Measurements from ENCODE around the gene BTN3A1.
A peak's percentile ranks its signal among the peaks of the same experiment; 100 is the strongest.
"Not testable (repeated sequence)": the region's sequence is repeated elsewhere in the genome, so short reads cannot be mapped to it uniquely, and the experiment has no call there.

BTN3A1 gene

GRCh38 chr6:26447257-26447656 is 45.2 kb downstream of the BTN3A1 start:
- no peak overlapping the region for H3K9ac ChIP-seq (ENCODE audit: low read depth, low read length)
- H3K4me3 ChIP-seq (ENCODE audit: low read length): no peak overlapping the region
- H3K27me3 ChIP-seq (ENCODE audit: control insufficient read depth, insufficient read depth, low read length): no peaks in the 10 kb centered on the region
- no peaks in the 10 kb centered on the region for H3K9me3 ChIP-seq (replicated peaks; ENCODE audit: low read length)
- H3K36me3 ChIP-seq (ENCODE audit: insufficient read depth, low read length): no peaks in the 10 kb centered on the region
- no peak overlapping the region for H3K4me2 ChIP-seq (ENCODE audit: low read length)
- H3K4me1 ChIP-seq (ENCODE audit: control insufficient read depth, insufficient read depth, low read length): no peaks in the 10 kb centered on the region

GRCh38 chr6:26450240-26450639 is 48.2 kb downstream of the BTN3A1 start:
- Histone ChIP-seq H3K4me1 (ENCODE audit: control insufficient read depth, insufficient read depth, low read length) (no peaks in the 10 kb centered on the region), H3K36me3 (ENCODE audit: insufficient read depth, low read length) (no peaks in the 10 kb centered on the region), H3K4me3 (ENCODE audit: low read length) (no peak overlapping the region), H3K9ac (ENCODE audit: low read depth, low read length) (no peak overlapping the region), H3K9me3 (replicated peaks; ENCODE audit: low read length) (no peaks in the 10 kb centered on the region), H3K4me2 (ENCODE audit: low read length) (no peak overlapping the region), H3K27me3 (ENCODE audit: control insufficient read depth, insufficient read depth, low read length) (no peaks in the 10 kb centered on the region)

- Histone ChIP-seq H3K9ac (ENCODE audit: low read depth, low read length) (no peak overlapping the region), H3K36me3 (ENCODE audit: insufficient read depth, low read length) (no peaks in the 10 kb centered on the region)
Measured at GRCh38 chr6:26452631-26453235, 50.7 kb downstream of the BTN3A1 start.

DNA sequence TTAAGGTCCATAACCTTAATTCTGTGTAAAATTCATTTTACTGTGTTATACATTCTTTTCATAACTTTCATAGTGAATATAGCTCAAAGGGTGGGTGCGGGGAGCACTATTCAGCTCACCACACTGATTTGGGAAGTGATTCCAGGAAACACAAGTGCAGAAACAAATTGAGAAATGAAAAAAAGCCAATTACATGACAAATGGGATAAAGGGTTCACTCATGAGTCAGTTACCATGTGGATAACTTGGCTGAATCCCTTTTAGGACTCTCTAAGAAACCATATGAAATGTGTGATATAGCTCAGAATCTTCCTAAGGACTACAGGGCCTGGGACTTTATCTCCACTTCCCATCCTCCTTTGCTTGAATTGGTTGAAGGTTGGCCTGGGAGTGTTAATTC is 52.6 kb downstream of the BTN3A1 start:
- Histone ChIP-seq H3K4me3 (ENCODE audit: low read length) (no peak overlapping the region), H3K4me2 (ENCODE audit: low read length) (no peak overlapping the region), H3K9ac (ENCODE audit: low read depth, low read length) (no peak overlapping the region), H3K4me1 (ENCODE audit: control insufficient read depth, insufficient read depth, low read length) (peaks cover 17% of the 10 kb centered on the region), H3K9me3 (replicated peaks; ENCODE audit: low read length) (no peaks in the 10 kb centered on the region), H3K27me3 (ENCODE audit: control insufficient read depth, insufficient read depth, low read length) (no peaks in the 10 kb centered on the region), H3K36me3 (ENCODE audit: insufficient read depth, low read length) (peaks cover 7% of the 10 kb centered on the region)

More at GRCh38 chr6:26452631-26453235, 50.7 kb downstream of the BTN3A1 start:
- no peaks in the 10 kb centered on the region for H3K27me3 ChIP-seq (ENCODE audit: control insufficient read depth, insufficient read depth, low read length)
- no peak overlapping the region for H3K4me3 ChIP-seq (ENCODE audit: low read length)
- peaks cover 8% of the 10 kb centered on the region for H3K4me1 ChIP-seq (ENCODE audit: control insufficient read depth, insufficient read depth, low read length)
- no peak overlapping the region for H3K4me2 ChIP-seq (ENCODE audit: low read length)
- no peaks in the 10 kb centered on the region for H3K9me3 ChIP-seq (replicated peaks; ENCODE audit: low read length)

GRCh38 chr6:26455357-26455970 is 53.4 kb downstream of the BTN3A1 start:
- no peaks in the 10 kb centered on the region for H3K27me3 ChIP-seq (ENCODE audit: control insufficient read depth, insufficient read depth, low read length)
- no peak overlapping the region for H3K4me2 ChIP-seq (ENCODE audit: low read length)
- peaks cover 15% of the 10 kb centered on the region for H3K36me3 ChIP-seq (ENCODE audit: insufficient read depth, low read length)
- no peaks in the 10 kb centered on the region for H3K9me3 ChIP-seq (replicated peaks; ENCODE audit: low read length)
- H3K4me1 ChIP-seq (ENCODE audit: control insufficient read depth, insufficient read depth, low read length): peaks cover 22% of the 10 kb centered on the region
- H3K4me3 ChIP-seq (ENCODE audit: low read length): no peak overlapping the region
- no peak overlapping the region for H3K9ac ChIP-seq (ENCODE audit: low read depth, low read length)

DNA sequence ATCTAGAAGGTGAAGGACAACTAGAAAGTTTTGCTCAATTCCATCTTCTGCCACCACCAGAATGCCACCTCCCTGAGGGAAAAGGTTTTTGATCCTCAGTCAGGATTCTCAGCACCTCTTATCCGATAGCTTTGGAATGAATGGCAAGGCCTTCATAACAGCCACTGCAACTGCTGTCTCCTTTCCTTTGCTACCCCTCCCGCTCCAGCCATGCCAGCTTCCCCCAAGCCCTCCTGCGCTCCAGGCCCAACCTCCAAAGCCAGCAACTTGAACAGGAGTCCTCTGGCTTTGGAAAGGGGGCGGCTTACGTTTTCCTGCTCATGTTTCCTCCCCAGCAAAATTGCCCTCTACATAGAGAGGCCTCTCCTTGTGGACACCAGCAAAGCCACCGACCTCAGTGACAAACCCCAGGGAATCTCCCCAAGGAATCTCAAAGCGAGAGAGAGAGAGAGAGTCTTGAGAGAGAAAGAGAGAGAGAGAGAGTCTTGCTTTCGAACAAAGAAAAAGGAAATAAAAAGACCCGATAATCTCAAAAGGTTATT is 55.3 kb downstream of the BTN3A1 start:
- Histone ChIP-seq H3K9ac (ENCODE audit: low read depth, low read length) (peak overlapping the region; percentile 100), H3K4me3 (ENCODE audit: low read length) (peak overlapping the region; percentile 97), H3K36me3 (ENCODE audit: insufficient read depth, low read length) (peaks cover 27% of the 10 kb centered on the region), H3K4me1 (ENCODE audit: control insufficient read depth, insufficient read depth, low read length) (peaks cover 29% of the 10 kb centered on the region), H3K9me3 (replicated peaks; ENCODE audit: low read length) (no peaks in the 10 kb centered on the region), H3K4me2 (ENCODE audit: low read length) (peak overlapping the region; percentile 83), H3K27me3 (ENCODE audit: control insufficient read depth, insufficient read depth, low read length) (no peaks in the 10 kb centered on the region)

GRCh38 chr6:26457806-26458688 is 56.0 kb downstream of the BTN3A1 start, which contains the start of gene BTN2A1:
BTN2A1 (plus strand) TSS chr6:26457955; CDS start chr6:26458637, 682 bp downstream.
- Histone ChIP-seq H3K9me3 (replicated peaks; ENCODE audit: low read length) (no peaks in the 10 kb centered on the region), H3K27me3 (ENCODE audit: control insufficient read depth, insufficient read depth, low read length) (no peaks in the 10 kb centered on the region), H3K9ac (ENCODE audit: low read depth, low read length) (peak within 1 kb of the TSS; percentile 100), H3K4me3 (ENCODE audit: low read length) (peak within 1 kb of the TSS; percentile 97), H3K36me3 (ENCODE audit: insufficient read depth, low read length) (peaks cover 34% of the 10 kb centered on the region), H3K4me2 (ENCODE audit: low read length) (peak within 1 kb of the TSS; percentile 83), H3K4me1 (ENCODE audit: control insufficient read depth, insufficient read depth, low read length) (peaks cover 29% of the 10 kb centered on the region)

- H3K36me3 ChIP-seq (ENCODE audit: insufficient read depth, low read length): peaks cover 46% of the 10 kb centered on the region
- no peaks in the 10 kb centered on the region for H3K27me3 ChIP-seq (ENCODE audit: control insufficient read depth, insufficient read depth, low read length)
- peak overlapping the region; percentile 83 for H3K4me2 ChIP-seq (ENCODE audit: low read length)
- H3K9ac ChIP-seq (ENCODE audit: low read depth, low read length): peak overlapping the region; percentile 10
- H3K9me3 ChIP-seq (replicated peaks; ENCODE audit: low read length): no peaks in the 10 kb centered on the region
- H3K4me1 ChIP-seq (ENCODE audit: control insufficient read depth, insufficient read depth, low read length): peaks cover 29% of the 10 kb centered on the region
- H3K4me3 ChIP-seq (ENCODE audit: low read length): peak overlapping the region; percentile 97
Measured at GRCh38 chr6:26459023-26459810, 57.1 kb downstream of the BTN3A1 start.

DNA sequence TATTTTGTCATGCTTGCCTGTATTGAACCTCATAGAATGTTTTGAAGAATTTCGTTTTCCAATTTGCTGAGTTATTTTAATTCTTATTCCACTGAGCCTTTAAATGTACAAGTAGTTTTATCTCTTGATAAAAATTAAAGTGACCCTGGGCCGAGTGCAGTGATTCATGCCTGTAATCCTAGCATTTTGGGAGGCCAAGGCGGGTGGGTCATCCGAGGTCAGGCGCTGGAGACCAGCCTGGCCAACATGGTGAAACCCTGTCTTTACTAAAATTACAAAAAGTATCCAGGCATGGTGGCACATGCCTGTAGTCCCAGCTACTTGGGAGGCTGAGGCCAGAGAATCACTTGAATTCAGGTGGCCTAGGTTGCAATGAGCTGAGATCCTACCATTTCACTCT is 59.3 kb downstream of the BTN3A1 start:
- H3K4me3 ChIP-seq (ENCODE audit: low read length); H3K9me3 ChIP-seq (replicated peaks; ENCODE audit: low read length); H3K4me2 ChIP-seq (ENCODE audit: low read length); H3K27me3 ChIP-seq (ENCODE audit: control insufficient read depth, insufficient read depth, low read length); H3K9ac ChIP-seq (ENCODE audit: low read depth, low read length): not testable (repeated sequence)
- Histone ChIP-seq H3K4me1 (ENCODE audit: control insufficient read depth, insufficient read depth, low read length) (peaks cover 29% of the 10 kb centered on the region), H3K36me3 (ENCODE audit: insufficient read depth, low read length) (peaks cover 67% of the 10 kb centered on the region)

- H3K36me3 ChIP-seq (ENCODE audit: insufficient read depth, low read length): peaks cover 91% of the 10 kb centered on the region
- no peak overlapping the region for H3K9ac ChIP-seq (ENCODE audit: low read depth, low read length)
- H3K4me3 ChIP-seq (ENCODE audit: low read length): no peak overlapping the region
- no peaks in the 10 kb centered on the region for H3K27me3 ChIP-seq (ENCODE audit: control insufficient read depth, insufficient read depth, low read length)
- H3K9me3 ChIP-seq (replicated peaks; ENCODE audit: low read length): no peaks in the 10 kb centered on the region
- peaks cover 18% of the 10 kb centered on the region for H3K4me1 ChIP-seq (ENCODE audit: control insufficient read depth, insufficient read depth, low read length)
- no peak overlapping the region for H3K4me2 ChIP-seq (ENCODE audit: low read length)
Measured at GRCh38 chr6:26464014-26464413, 61.9 kb downstream of the BTN3A1 start.

All from skeletal muscle satellite cell (primary cell).